Heart left ventricle (tissue), 16 donors: ENCODE results near the gene MFNG. TPM values are rescaled to one million over a fixed set of nuclear protein-coding genes. Genes with fewer than 3 reads are reported as not detected.

Experiments
- ATAC-seq, 4 donors: fragments of 200-7000 bp; cut with Tn5 transposase; one replicate each; pipeline ENCODE4 v1.9.1; 2020 to 2022; ENCODE audit warnings: moderate library complexity in 4 of 4, mild to moderate bottlenecking in 3 of 4, moderate number of reproducible peaks in 1 of 4
- DNase-seq, 5 donors: peaks; one replicate each; pipeline ENCODE4 v3.0.0-alpha.2; 2020
- H3K27ac ChIP-seq, 12 donors: fragments of 200-600 bp; sonication (generic) in 4 of 12; one replicate each; pipeline versions ENCODE4 v1.5.0 to v1.8.0; 2016 to 2022; ENCODE audit warnings: mild to moderate bottlenecking in 2 of 12
- H3K27me3 ChIP-seq, 9 donors: fragments of 200-600 bp; sonication (generic) in 2 of 9; one replicate each; pipeline versions ENCODE4 v1.5.1 to v1.8.0; 2016 to 2022; ENCODE audit warnings: mild to moderate bottlenecking in 3 of 9
- H3K36me3 ChIP-seq, 9 donors: fragments of 200-600 bp; sonication (generic) in 2 of 9; one replicate each; pipeline versions ENCODE4 v1.5.0 to v1.8.0; 2018 to 2022; ENCODE audit warnings: mild to moderate bottlenecking in 2 of 9
- H3K4me1 ChIP-seq, 12 donors: fragments of 200-600 bp; sonication (generic) in 4 of 12; one replicate each; pipeline versions ENCODE4 v1.5.0 to v1.8.0; 2016 to 2022; ENCODE audit warnings: mild to moderate bottlenecking in 3 of 12
- H3K4me3 ChIP-seq, 12 donors: fragments of 200-600 bp; sonication (generic) in 4 of 12; one replicate each; pipeline versions ENCODE4 v1.5.0 to v1.8.0; 2017 to 2022; ENCODE audit warnings: mild to moderate bottlenecking in 9 of 12, moderate library complexity in 4 of 12
- H3K9me3 ChIP-seq, 12 donors: fragments of 200-600 bp; sonication (generic) in 4 of 12; one replicate each; pipeline versions ENCODE4 v1.5.0 to v1.8.0; 2016 to 2022; ENCODE audit warnings: mild to moderate bottlenecking in 1 of 12
- CTCF ChIP-seq, 12 donors: fragments of 200-600 bp; sonication (generic) in 4 of 12; IDR thresholded peaks; one replicate each; pipeline versions ENCODE4 v1.5.0 to v1.8.0; 2018 to 2022; ENCODE audit warnings: antibody characterized with exemption in 12 of 12, mild to moderate bottlenecking in 5 of 12
- POLR2A ChIP-seq, 2 donors: fragments of 450-650 bp; IDR thresholded peaks; one replicate each; pipeline ENCODE4 v1.6.1; 2017; ENCODE audit warnings: antibody characterized with exemption in 2 of 2, mild to moderate bottlenecking in 2 of 2, moderate library complexity in 2 of 2
- WGBS, 4 donors: extraction: QIAGEN DNeasy Blood & Tissue Kit in 2 of 4; methylation state at CpG; one replicate each; pipeline versions ENCODE4 v1.1.5 to v1.1.7; 2013 to 2018; 5-methylcytosine and 5-hydroxymethylcytosine counted together
- intact Hi-C, 10 donors: fragments of 100-400 bp; cut with DNase I; formaldehyde crosslinking; loops; one replicate each; pipeline versions ENCODE4 v1.11.1 to v1.14.2; 2022
- polyA plus RNA-seq, 2 donors: library from polyadenylated mRNA; stranded (reverse); fragments of 200-250 nt; gene quantifications; one replicate each; pipeline ENCODE4 v1.2.3, GENCODE V29; 2013
- total RNA-seq, 9 donors: library from RNA; depleted of rRNA in 2 of 9; stranded (reverse); fragments of >200 nt in 2 of 9; fragmentation: NEBNext Ultra II Directional in 3 of 9; extraction: Animal tissue kit (Norgen Biotek cat#: 25700) in 3 of 9; gene quantifications; one replicate each; pipeline versions ENCODE4 v1.1.0 to v1.2.4, GENCODE V29; 2016 to 2023
- donor health status: ischemic (EF 13 %, LVEDD 7.1; RV severe dilation, severe dysfunction).
- donor health status: healthy with polysubstance abuse.
- donor health status: DM: no; HTN: yes; CAD: no.
- donor health status: DM: no; HTN: no; CAD: no.
- donor health status: ischemic (EF 25% LVEDD 6.9; RV normal size, moderate dysfunction).
- donor health status: ischemic (EF 25% LVEDD 5.7; RV mildly dilated, moderate dysfunction).
- donor health status: healthy.
- donor health status: DM: yes; HTN: yes; CAD: no.
- donor health status: ischemic (EF 35%, LVEDD 5.7; RV mildly dilated, moderate dysfunction).
- donor health status: nonischemic (EF 11% LVEDD 7.7; RV severe dilation, severe dysfunction).
- donor health status: DM: yes; HTN: yes; CAD: no.
- donor health status: PGD.
- donor health status: ischemic (EF 29% LVEDD 5.4; RV normal size, mild dysfunction).
- donor health status: nonischemic (EF 23%, LVEDD 6.1; RV moderate dilation, normal function).

The MFNG gene
- total and polyA plus RNA-seq, 11 donors: 5.8 to 25.6 (median 9.6) TPM

- Histone ChIP-seq H3K4me3 (no peak overlapping the region), H3K27me3 (peaks cover 0 to 5% (median 0%) of the 10 kb centered on the region in 9 donors), H3K27ac (peak overlapping the region in 9 of 12 donors; percentile 38 to 93 (median 85)), H3K36me3 (peaks cover 0 to 49% (median 5%) of the 10 kb centered on the region in 9 donors), H3K9me3 (no peaks in the 10 kb centered on the region), H3K4me1 (peaks cover 0 to 68% (median 44%) of the 10 kb centered on the region in 12 donors)
- ATAC-seq (no peak), DNase-seq (no peak)
- intact Hi-C loops: no loop called here
- WGBS, 4 donors: 70 to 76% (median 73%) methylated on average over 12 of the region's 12 CpGs
- TF ChIP-seq CTCF (IDR thresholded peaks at IDR 0.05): no peak
Measured at GRCh38 chr22:37499027-37499707, 13.0 kb upstream of the MFNG start.

DNA sequence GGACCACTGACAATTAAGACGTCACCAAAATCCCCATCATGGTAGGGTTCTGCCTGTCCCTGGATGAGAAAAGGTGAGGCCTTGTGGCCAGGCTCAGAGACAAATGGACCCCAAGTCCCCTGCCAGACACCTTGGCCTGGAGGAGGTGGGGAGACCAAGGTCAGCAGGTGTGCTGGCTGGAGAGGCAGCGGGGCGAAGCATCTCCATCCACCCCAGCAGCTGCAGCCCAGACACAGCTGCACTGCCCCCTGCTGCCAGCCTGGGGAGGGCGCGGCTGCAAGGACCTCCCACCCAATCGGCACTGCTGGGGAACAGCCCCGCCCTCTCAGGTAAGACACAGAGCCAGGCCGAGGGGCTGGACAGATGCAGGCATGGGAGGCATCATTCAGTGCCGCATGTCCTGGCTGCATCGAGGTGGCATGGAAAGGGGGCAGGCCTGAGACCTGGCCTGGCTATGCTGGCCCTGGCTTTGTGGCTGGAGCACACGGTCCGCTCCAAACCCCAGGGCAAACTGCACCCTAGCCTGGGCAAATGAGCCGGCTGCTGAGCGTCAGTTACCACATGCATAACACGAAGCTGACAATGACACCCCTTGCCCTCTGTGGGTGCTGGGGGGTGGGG is 12.2 kb upstream of the MFNG start:
- TF ChIP-seq CTCF (IDR thresholded peaks at IDR 0.05): peak; percentile 21 to 60 (median 42)
- no peak for TF ChIP-seq POLR2A (IDR thresholded peaks at IDR 0.05)
- H3K4me1 ChIP-seq: peaks cover 0 to 61% (median 39%) of the 10 kb centered on the region in 12 donors
- WGBS, 4 donors: 43 to 60% (median 51%) methylated on average over 10 to 15 of the region's 15 CpGs
- peaks cover 0 to 47% (median 3%) of the 10 kb centered on the region in 9 donors for H3K36me3 ChIP-seq
- peaks cover 0 to 5% (median 0%) of the 10 kb centered on the region in 9 donors for H3K27me3 ChIP-seq
- H3K9me3 ChIP-seq: no peaks in the 10 kb centered on the region
- no peak overlapping the region for H3K4me3 ChIP-seq
- intact Hi-C loops: no loop called here
- ATAC-seq: no peak
- peak overlapping the region in 2 of 12 donors; percentile 5 to 27 for H3K27ac ChIP-seq
- no peak for DNase-seq

- intact Hi-C loops: no loop called here
- peaks cover 0 to 45% (median 2%) of the 10 kb centered on the region in 9 donors for H3K36me3 ChIP-seq
- no peaks in the 10 kb centered on the region for H3K9me3 ChIP-seq
- ATAC-seq: no peak
- H3K27ac ChIP-seq: peak overlapping the region in 1 of 12 donors; percentile 5
- TF ChIP-seq POLR2A (IDR thresholded peaks at IDR 0.05) (no peak), CTCF (IDR thresholded peaks at IDR 0.05) (no peak)
- peaks cover 0 to 48% (median 30%) of the 10 kb centered on the region in 12 donors for H3K4me1 ChIP-seq
- WGBS, 4 donors: 77 to 86% (median 84%) methylated on average over 10 to 12 of the region's 12 CpGs
- H3K4me3 ChIP-seq: no peak overlapping the region
- peaks cover 0 to 5% (median 0%) of the 10 kb centered on the region in 9 donors for H3K27me3 ChIP-seq
- DNase-seq: no peak
Measured at GRCh38 chr22:37497062-37497599, 10.9 kb upstream of the MFNG start.

- WGBS, 4 donors: 77 to 90% (median 83%) methylated on average over 8 to 11 of the region's 11 CpGs
- no peak overlapping the region for H3K4me3 ChIP-seq
- H3K36me3 ChIP-seq: peaks cover 0 to 45% (median 2%) of the 10 kb centered on the region in 9 donors
- no peak for DNase-seq
- H3K9me3 ChIP-seq: no peaks in the 10 kb centered on the region
- H3K27ac ChIP-seq: no peak overlapping the region
- peaks cover 0 to 5% (median 0%) of the 10 kb centered on the region in 9 donors for H3K27me3 ChIP-seq
- intact Hi-C loops: no loop called here
- peaks cover 0 to 43% (median 26%) of the 10 kb centered on the region in 12 donors for H3K4me1 ChIP-seq
- no peak for ATAC-seq
- no peak for TF ChIP-seq POLR2A (IDR thresholded peaks at IDR 0.05)
- TF ChIP-seq CTCF (IDR thresholded peaks at IDR 0.05): no peak
Measured at GRCh38 chr22:37496651-37497050, 10.5 kb upstream of the MFNG start.
